ENCODE measurements around the gene CAPRIN1. TPM values are rescaled to one million over a fixed set of nuclear protein-coding genes. Genes with fewer than 3 reads are reported as not detected.

The CAPRIN1 gene
- polyA plus RNA-seq, 1 donor, result 317 TPM

- DNase-seq, result no peak
Measured at GRCh38 chr11:34135439-34135838, 83.9 kb downstream of the CAPRIN1 start.

GRCh38 chr11:34136420-34136819, 84.9 kb downstream of the CAPRIN1 start:
- DNase-seq, result no peak

- DNase-seq, result no peak
Measured at GRCh38 chr11:34139346-34139745, 87.8 kb downstream of the CAPRIN1 start.

GRCh38 chr11:34140149-34140548, 88.6 kb downstream of the CAPRIN1 start:
- no peak for DNase-seq

- no peak for DNase-seq
Measured at GRCh38 chr11:34143048-34143447, 91.5 kb downstream of the CAPRIN1 start.

- no peak for DNase-seq
Measured at GRCh38 chr11:34145073-34145472, 93.5 kb downstream of the CAPRIN1 start.

GRCh38 chr11:34145847-34146381, 94.4 kb downstream of the CAPRIN1 start:
- no peak for DNase-seq

GRCh38 chr11:34146411-34146810, 94.9 kb downstream of the CAPRIN1 start:
- DNase-seq, result no peak

- DNase-seq, result no peak
Measured at GRCh38 chr11:34146866-34147265, 95.3 kb downstream of the CAPRIN1 start.

- DNase-seq, result no peak
Measured at GRCh38 chr11:34147581-34147980, 96.0 kb downstream of the CAPRIN1 start.

GRCh38 chr11:34148504-34149165, 97.1 kb downstream of the CAPRIN1 start:
- no peak for DNase-seq

GRCh38 chr11:34149274-34149673, 97.7 kb downstream of the CAPRIN1 start:
- DNase-seq, result no peak

GRCh38 chr11:34149786-34150185, 98.3 kb downstream of the CAPRIN1 start:
- DNase-seq, result no peak

GRCh38 chr11:34150494-34151151, 99.1 kb downstream of the CAPRIN1 start:
- DNase-seq, result no peak

Other genes with a start within 250 kb of the CAPRIN1 start
- 28.6 TPM for gene LMO2, start 159.7 kb upstream of the CAPRIN1 start, polyA plus RNA-seq (ENCODE audit: insufficient read length)
- 61.6 TPM for gene NAT10, start 53.9 kb downstream of the CAPRIN1 start, polyA plus RNA-seq (ENCODE audit: insufficient read length)